Measurements from ENCODE around the gene DBNDD1.

DBNDD1 gene

DNA sequence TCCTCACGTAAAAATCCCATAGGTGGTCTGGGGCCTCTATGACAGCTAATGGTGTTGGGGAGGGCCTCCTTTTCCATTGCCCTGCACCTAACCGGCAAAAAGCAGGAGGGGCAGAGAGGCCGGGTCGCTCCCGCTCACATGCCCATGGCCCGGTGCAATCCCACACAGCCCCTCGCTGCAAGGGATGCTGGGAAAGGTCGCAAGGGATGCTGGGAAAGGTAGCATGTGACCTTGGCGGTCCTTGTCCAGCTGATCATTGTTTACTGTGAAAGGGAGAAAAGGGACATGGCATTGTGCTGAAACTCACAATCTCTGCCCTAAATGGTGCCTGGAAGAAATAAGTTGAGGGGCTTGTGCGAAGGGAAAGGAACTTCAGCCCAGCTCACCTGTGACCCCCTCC is 60.7 kb downstream of the DBNDD1 start:
- TF ChIP-seq MAX (IDR thresholded peaks at IDR 0.05; ENCODE audit: low read depth, low read length) (no peak), MYC (IDR thresholded peaks at IDR 0.05; ENCODE audit: low read depth, low read length) (no peak), POLR2A (IDR thresholded peaks at IDR 0.05; ENCODE audit: extremely low read depth, insufficient read length) (no peak)
- TF ChIP-seq, protein P1, sequence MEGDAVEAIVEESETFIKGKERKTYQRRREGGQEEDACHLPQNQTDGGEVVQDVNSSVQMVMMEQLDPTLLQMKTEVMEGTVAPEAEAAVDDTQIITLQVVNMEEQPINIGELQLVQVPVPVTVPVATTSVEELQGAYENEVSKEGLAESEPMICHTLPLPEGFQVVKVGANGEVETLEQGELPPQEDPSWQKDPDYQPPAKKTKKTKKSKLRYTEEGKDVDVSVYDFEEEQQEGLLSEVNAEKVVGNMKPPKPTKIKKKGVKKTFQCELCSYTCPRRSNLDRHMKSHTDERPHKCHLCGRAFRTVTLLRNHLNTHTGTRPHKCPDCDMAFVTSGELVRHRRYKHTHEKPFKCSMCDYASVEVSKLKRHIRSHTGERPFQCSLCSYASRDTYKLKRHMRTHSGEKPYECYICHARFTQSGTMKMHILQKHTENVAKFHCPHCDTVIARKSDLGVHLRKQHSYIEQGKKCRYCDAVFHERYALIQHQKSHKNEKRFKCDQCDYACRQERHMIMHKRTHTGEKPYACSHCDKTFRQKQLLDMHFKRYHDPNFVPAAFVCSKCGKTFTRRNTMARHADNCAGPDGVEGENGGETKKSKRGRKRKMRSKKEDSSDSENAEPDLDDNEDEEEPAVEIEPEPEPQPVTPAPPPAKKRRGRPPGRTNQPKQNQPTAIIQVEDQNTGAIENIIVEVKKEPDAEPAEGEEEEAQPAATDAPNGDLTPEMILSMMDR (IDR thresholded peaks at IDR 0.05; ENCODE audit: low read depth, low read length), result no peak
- no peak for DNase-seq (ENCODE audit: low read depth)
- H3K4me3 ChIP-seq (ENCODE audit: low read depth, low read length), result no peak overlapping the region

DNA sequence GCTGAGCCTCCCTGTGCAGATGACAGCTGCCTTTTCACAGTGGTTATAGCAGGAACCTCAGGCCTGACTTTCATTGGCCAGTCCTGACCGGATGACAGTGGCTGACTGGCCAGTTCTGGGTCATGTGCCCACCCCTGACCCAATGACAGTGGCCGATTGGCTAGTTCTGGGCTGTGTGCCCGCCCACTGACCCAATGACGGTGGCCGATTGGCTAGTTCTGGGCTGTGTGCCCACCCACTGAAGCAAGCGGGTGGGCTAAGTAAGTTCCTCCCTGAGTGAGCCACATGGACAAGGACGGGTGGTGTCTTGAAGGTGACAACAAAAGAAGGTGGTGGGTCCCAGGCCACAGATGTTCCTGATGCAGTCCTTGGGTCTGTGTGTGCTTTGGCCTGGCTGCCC is 61.2 kb downstream of the DBNDD1 start:
- peak; percentile 80 for DNase-seq (ENCODE audit: low read depth)
- no peak overlapping the region for H3K4me3 ChIP-seq (ENCODE audit: low read depth, low read length)
- peak; percentile 91 for TF ChIP-seq MAX (IDR thresholded peaks at IDR 0.05; ENCODE audit: low read depth, low read length)
- peak; percentile 58 for TF ChIP-seq MYC (IDR thresholded peaks at IDR 0.05; ENCODE audit: low read depth, low read length)
- TF ChIP-seq POLR2A (IDR thresholded peaks at IDR 0.05; ENCODE audit: extremely low read depth, insufficient read length), result peak; percentile 57
- TF ChIP-seq, protein P1 (IDR thresholded peaks at IDR 0.05; ENCODE audit: low read depth, low read length), result no peak

GRCh38 chr16:89957216-89957785 is 62.0 kb downstream of the DBNDD1 start:
- H3K4me3 ChIP-seq (ENCODE audit: low read depth, low read length), result no peak overlapping the region
- no peak for DNase-seq (ENCODE audit: low read depth)
- TF ChIP-seq MYC (IDR thresholded peaks at IDR 0.05; ENCODE audit: low read depth, low read length) (no peak), POLR2A (IDR thresholded peaks at IDR 0.05; ENCODE audit: extremely low read depth, insufficient read length) (no peak), MAX (IDR thresholded peaks at IDR 0.05; ENCODE audit: low read depth, low read length) (no peak)
- TF ChIP-seq, protein P1 (IDR thresholded peaks at IDR 0.05; ENCODE audit: low read depth, low read length), result no peak

DNA sequence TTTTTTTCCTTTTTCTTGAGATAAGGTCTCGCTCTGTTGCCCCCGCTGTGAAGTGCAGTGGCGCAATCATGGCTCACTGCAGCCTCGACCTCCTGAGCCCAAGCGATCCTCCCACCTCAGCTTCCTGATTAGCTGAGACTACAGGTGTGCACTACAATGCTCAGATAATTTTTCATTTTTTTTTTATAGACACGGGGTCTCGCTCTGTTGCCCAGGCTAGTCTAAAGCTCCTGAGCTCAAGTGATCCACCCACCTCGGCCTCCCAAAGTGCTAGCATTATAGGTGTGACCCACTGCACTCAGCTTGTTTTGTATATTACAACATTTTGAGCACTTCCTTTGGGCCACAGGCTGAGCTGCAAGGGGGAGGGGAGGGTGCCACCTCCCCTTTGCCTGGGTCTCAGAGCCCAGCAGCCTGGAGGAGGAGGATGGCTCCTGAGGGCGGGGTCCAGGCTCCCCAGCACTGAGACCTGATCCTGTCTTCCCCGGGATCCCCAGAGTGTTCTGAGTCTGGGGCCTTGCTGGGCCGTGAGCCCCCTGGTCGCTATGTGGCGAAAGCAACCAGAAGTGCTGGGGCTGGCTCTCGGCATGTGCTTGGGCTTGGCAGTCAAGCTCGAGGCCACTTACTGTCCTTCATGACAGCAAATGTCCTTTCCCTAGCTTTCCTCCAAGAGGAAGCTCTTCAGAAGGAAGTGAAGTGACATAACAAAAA is 62.6 kb downstream of the DBNDD1 start:
- no peak overlapping the region for H3K4me3 ChIP-seq (ENCODE audit: low read depth, low read length)
- peak; percentile 84 for TF ChIP-seq MAX (IDR thresholded peaks at IDR 0.05; ENCODE audit: low read depth, low read length)
- TF ChIP-seq MYC (IDR thresholded peaks at IDR 0.05; ENCODE audit: low read depth, low read length), result peak; percentile 60
- TF ChIP-seq, protein P1 (IDR thresholded peaks at IDR 0.05; ENCODE audit: low read depth, low read length), result no peak
- no peak for TF ChIP-seq POLR2A (IDR thresholded peaks at IDR 0.05; ENCODE audit: extremely low read depth, insufficient read length)
- DNase-seq (ENCODE audit: low read depth), result peak; percentile 86

DNA sequence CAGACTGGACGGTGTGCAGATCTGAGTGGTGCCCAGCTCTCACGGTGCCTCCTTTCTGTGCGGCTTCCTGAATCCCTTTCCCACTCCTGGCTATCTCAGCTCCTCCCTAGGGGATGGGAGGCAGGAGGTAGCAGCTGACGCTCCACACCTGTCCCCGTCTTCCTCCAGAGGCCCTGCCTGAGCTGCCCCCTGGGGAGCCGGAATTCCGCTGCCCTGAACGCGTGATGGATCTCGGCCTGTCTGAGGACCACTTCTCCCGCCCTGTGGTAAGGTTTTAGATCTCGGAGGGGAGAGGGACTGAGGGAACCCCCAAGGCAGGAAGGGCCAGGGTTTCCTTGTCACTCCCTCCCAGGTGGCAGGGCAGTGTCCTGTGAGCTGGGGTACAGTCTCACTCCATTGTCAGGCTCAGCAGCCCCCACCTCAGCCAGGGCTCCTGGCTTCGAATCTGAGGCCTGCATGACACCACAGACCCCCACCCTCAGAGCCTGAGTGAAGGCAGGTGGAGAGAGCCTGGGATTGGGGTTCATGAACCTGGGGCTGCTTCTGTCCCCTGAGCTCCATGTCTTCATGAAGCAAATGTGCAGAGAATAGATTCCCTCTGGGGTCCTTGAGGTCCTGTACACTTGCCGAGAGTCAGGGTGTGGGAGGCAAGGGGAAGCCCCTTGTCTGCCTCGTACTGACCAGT is 64.1 kb downstream of the DBNDD1 start:
- DNase-seq (ENCODE audit: low read depth), result no peak
- TF ChIP-seq MYC (IDR thresholded peaks at IDR 0.05; ENCODE audit: low read depth, low read length), result no peak
- TF ChIP-seq POLR2A (IDR thresholded peaks at IDR 0.05; ENCODE audit: extremely low read depth, insufficient read length), result no peak
- TF ChIP-seq, protein P1 (IDR thresholded peaks at IDR 0.05; ENCODE audit: low read depth, low read length), result no peak
- no peak for TF ChIP-seq MAX (IDR thresholded peaks at IDR 0.05; ENCODE audit: low read depth, low read length)
- H3K4me3 ChIP-seq (ENCODE audit: low read depth, low read length), result no peak overlapping the region

Measured in NB4 (cell line).